Omental fat pad (tissue), 4 donors: Measurements from ENCODE around the gene NEBL. TPM values are rescaled to one million over a fixed set of nuclear protein-coding genes. Genes with fewer than 3 reads are reported as not detected.
"Not testable (repeated sequence)": the region's sequence is repeated elsewhere in the genome, so short reads cannot be mapped to it uniquely, and the experiment has no call there.

Experiments
- ATAC-seq: fragments of 150-250 bp; one replicate; pipeline ENCODE4 v1.9.1; 2016; ENCODE audit warnings: mild to moderate bottlenecking, moderate library complexity; ENCODE audit not compliant: low FRiP score
- DNase-seq: peaks from one replicate; pipeline ENCODE4 v3.0.0-alpha.2; 2019; ENCODE audit warnings: low spot score
- total RNA-seq, 4 donors: library from RNA; depleted of rRNA; stranded (reverse); fragments of >200 nt; gene quantifications; one replicate each; pipeline ENCODE4 v1.1.0, GENCODE V29; 2016
- TF ChIP-seq, protein P1 (sequence below), 3 donors: fragments of 450-650 bp; IDR thresholded peaks; one replicate each; pipeline ENCODE4 v1.5.1; 2016 to 2017; ENCODE audit warnings: antibody characterized with exemption in 3 of 3, mild to moderate bottlenecking in 3 of 3, moderate library complexity in 2 of 3

The NEBL gene, protein sequence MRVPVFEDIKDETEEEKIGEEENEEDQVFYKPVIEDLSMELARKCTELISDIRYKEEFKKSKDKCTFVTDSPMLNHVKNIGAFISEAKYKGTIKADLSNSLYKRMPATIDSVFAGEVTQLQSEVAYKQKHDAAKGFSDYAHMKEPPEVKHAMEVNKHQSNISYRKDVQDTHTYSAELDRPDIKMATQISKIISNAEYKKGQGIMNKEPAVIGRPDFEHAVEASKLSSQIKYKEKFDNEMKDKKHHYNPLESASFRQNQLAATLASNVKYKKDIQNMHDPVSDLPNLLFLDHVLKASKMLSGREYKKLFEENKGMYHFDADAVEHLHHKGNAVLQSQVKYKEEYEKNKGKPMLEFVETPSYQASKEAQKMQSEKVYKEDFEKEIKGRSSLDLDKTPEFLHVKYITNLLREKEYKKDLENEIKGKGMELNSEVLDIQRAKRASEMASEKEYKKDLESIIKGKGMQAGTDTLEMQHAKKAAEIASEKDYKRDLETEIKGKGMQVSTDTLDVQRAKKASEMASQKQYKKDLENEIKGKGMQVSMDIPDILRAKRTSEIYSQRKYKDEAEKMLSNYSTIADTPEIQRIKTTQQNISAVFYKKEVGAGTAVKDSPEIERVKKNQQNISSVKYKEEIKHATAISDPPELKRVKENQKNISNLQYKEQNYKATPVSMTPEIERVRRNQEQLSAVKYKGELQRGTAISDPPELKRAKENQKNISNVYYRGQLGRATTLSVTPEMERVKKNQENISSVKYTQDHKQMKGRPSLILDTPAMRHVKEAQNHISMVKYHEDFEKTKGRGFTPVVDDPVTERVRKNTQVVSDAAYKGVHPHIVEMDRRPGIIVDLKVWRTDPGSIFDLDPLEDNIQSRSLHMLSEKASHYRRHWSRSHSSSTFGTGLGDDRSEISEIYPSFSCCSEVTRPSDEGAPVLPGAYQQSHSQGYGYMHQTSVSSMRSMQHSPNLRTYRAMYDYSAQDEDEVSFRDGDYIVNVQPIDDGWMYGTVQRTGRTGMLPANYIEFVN
- 10 to 100 TPM in 2 of 4 donors, 1 to 10 TPM in 2; 6.4 to 20.5 (median 12.7) TPM for total RNA-seq

DNA sequence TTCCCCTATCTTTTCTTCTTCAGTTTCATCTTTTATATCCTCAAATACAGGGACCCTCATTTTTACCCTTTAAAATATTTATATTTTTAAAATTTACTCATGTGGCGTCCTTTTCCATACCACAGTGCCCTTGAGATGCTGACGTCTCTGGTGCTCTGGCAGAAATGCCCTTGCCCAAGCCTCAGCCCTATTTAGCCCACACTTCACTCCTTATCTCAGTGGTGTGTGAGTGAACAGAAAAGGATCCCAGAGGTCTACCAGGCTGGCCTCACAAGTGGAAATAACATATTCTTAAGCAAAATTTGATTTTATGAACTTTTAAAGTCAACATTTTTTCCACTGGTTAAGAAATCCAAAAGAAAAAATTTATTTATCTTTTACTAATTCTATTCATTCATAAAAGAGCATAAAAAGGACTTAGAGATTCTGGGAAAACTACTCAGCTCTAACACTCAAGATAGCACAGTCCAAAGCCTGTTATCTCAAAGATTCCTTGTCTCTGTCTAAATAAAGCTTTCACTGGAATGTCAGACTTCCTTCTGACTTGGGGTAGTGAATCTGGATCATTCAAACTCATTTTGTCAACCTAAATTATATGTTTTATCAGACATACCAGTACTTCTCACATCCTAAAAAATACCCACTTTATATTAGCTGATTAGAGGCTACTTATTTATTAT lies at the start of gene NEBL:
Gene NEBL (minus strand): TSS at position 166 of the 680 bp plus-strand sequence. CDS start 106 bp downstream, at position 60.
- DNase-seq (no peak), ATAC-seq (no peak)
- TF ChIP-seq, protein P1, sequence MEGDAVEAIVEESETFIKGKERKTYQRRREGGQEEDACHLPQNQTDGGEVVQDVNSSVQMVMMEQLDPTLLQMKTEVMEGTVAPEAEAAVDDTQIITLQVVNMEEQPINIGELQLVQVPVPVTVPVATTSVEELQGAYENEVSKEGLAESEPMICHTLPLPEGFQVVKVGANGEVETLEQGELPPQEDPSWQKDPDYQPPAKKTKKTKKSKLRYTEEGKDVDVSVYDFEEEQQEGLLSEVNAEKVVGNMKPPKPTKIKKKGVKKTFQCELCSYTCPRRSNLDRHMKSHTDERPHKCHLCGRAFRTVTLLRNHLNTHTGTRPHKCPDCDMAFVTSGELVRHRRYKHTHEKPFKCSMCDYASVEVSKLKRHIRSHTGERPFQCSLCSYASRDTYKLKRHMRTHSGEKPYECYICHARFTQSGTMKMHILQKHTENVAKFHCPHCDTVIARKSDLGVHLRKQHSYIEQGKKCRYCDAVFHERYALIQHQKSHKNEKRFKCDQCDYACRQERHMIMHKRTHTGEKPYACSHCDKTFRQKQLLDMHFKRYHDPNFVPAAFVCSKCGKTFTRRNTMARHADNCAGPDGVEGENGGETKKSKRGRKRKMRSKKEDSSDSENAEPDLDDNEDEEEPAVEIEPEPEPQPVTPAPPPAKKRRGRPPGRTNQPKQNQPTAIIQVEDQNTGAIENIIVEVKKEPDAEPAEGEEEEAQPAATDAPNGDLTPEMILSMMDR (IDR thresholded peaks at IDR 0.05), result no peak

DNA sequence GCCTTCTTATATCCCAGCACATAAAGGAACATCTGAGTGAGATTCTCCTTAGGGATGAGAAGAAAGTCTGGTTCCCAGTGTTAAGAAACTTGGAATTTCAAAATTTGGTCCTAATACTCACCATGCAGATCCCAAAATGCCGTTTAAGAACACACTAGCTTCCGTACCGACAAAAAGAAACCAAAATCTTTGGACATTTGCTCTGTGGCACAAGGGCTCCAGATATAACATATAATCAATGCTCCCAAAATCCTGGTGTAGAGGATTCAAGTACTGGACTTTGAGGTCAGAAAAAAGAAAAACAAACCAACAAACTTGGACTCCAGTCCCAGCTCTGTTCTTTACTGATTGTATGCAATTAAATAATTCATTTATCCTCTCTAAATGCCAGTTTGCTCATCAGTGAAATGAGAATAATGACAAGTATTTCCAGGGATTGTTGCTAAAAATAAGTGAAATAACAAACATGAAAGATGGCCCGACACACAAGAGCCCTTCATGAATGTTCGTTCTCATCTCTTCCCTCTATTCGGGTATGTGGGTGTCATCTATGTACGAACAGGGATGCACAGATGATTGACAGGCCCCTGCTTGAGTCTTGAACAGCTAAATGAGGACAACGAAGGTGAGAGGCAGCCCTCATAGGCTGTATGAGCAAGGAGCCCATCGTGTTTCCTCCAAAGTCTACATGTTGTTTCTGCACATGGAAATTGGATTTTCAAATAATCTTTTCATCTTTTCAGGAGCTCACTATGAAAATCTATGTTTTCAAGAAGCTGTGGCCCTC lies 48.6 kb upstream of the NEBL start:
- ATAC-seq (no peak), DNase-seq (no peak)
- TF ChIP-seq, protein P1 (IDR thresholded peaks at IDR 0.05), result no peak

DNA sequence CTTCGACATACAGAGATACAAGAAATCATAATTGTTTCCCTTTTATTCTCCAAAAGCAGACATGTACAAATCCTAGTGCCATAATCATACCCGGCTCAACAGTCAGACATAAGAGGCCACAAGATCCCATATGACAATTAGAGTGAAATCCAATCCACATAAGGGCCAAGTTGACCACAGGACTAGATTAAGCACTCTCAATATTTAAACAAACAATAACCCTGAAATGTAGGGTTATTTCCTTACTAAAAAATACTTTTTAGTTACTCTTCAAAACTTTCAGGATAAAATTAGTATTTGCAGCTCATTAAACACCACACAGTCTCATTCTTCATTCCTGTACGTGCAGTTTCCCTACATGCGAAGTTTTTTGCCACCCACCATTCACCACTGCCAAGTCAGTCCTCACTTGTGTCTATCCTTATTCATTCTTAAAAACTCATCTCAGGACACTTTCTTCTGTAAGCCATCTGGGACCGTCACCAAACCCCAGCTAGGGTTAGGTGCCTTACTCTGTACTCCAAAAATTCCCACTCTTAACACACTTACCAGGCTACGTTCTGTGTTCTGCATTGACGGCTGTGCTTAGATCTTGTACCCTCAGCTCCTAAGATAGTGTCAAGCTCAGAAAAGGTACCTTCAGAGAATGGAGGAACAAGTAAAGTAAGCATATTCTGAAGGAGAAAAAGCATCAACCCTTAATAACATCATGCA lies 47.8 kb upstream of the NEBL start:
- DNase-seq (no peak), ATAC-seq (no peak)
- TF ChIP-seq, protein P1 (IDR thresholded peaks at IDR 0.05), result no peak

DNA sequence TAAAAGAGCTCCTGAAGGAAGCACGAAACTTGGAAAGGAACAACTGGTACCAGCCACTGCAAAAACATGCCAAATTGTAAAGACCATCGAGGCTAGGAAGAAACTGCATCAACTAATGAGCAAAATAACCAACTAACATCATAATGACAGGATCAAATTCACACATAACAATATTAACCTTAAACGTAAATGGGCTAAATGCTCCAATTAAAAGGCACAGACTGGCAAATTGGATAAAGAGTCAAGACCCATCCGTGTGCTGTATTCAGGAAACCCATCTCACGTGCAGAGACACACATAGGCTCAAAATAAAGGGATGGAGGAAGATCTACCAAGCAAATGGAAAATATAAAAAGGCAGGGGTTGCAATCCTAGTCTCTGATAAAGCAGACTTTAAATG lies 42.3 kb upstream of the NEBL start:
- not testable (repeated sequence) for ATAC-seq, DNase-seq

DNA sequence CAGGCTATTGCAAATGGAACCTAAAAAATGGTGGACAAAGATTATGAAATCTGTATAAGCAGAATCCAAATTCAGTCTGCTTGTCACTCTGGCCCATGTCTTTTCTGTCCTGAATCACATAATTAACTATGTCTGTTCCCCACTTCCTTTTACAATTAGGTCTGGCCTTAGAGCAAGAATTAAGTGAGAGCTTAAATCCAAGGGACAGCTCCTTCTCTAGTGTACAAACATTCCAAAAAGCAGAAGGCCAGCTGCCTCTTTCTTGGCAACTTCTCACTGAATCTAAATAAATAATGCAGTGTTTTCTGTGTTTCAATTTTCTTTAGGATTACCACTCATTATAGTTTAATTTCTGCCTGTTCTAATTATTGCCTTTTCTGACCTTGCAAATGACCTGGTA lies 39.3 kb upstream of the NEBL start:
- TF ChIP-seq, protein P1 (IDR thresholded peaks at IDR 0.05), result no peak

DNA sequence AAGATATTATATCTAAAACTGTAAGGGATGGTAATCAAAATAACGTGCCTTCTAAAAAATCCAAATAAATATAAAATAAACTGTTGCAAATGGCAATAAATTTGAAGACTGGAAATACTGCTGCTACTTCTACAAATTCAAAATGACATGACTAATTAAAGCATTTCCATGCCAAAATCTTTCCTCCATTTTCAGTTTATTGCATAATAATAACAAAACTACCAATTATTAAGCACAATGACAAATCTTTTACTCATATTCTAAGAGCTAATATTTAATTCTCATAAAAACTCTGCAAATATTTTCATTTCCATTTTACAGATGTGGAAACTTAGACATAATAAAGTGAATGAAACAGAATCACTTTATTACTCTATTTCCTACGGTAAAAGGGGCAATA lies 38.8 kb upstream of the NEBL start:
- no peak for ATAC-seq
- no peak for DNase-seq
- TF ChIP-seq, protein P1 (IDR thresholded peaks at IDR 0.05), result no peak

More for the DNA sequence above, 39.3 kb upstream of the NEBL start:
- ATAC-seq, result no peak
- no peak for DNase-seq
